Erythroblast (primary cell): ENCODE results near the gene SHISAL1.

Experiments used
- DNase-seq, 2 experiments: peaks; one replicate each; lab custom pipeline; 2025; lab: John Stamatoyannopoulos, UW
- GATA1 ChIP-seq: IDR thresholded peaks from 2 replicates; pipeline ENCODE4 v1.6.1; 2011; ENCODE audit warnings: low read depth, mild to moderate bottlenecking, control low read depth, low read length, moderate library complexity
- POLR2A ChIP-seq: IDR thresholded peaks from 2 replicates; pipeline ENCODE4 v1.6.1; 2011; ENCODE audit warnings: mild to moderate bottlenecking, low read length

SHISAL1 gene

GRCh38 chr22:44213489-44214043 is 99.2 kb downstream of the SHISAL1 start:
- no peak for TF ChIP-seq POLR2A
- no peak for TF ChIP-seq GATA1
- no peak for DNase-seq

DNA sequence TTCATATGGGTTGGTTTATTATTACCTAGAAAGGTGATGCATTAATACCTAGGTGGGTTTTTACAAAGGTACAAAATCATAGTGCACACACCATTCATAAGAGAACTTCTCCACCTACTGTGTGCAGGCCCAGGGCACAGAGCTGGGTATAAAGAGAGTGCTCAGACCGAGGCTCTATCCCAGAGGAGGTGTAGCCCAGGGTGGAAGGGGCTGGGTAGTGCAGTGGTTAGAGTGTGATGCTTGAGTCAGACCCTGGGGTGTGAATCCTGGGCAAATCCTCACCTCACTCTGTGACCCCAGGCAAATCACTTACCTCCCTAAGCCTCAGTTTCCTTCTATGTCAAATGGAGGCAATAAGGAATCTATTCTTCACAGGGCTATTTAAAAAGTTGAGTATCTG is 99.8 kb downstream of the SHISAL1 start:
- DNase-seq, result no peak
- TF ChIP-seq POLR2A, result no peak
- TF ChIP-seq GATA1, result no peak

- DNase-seq, result no peak
- TF ChIP-seq POLR2A (no peak), GATA1 (no peak)
Observed at GRCh38 chr22:44211946-44212930, 100.5 kb downstream of the SHISAL1 start.

DNA sequence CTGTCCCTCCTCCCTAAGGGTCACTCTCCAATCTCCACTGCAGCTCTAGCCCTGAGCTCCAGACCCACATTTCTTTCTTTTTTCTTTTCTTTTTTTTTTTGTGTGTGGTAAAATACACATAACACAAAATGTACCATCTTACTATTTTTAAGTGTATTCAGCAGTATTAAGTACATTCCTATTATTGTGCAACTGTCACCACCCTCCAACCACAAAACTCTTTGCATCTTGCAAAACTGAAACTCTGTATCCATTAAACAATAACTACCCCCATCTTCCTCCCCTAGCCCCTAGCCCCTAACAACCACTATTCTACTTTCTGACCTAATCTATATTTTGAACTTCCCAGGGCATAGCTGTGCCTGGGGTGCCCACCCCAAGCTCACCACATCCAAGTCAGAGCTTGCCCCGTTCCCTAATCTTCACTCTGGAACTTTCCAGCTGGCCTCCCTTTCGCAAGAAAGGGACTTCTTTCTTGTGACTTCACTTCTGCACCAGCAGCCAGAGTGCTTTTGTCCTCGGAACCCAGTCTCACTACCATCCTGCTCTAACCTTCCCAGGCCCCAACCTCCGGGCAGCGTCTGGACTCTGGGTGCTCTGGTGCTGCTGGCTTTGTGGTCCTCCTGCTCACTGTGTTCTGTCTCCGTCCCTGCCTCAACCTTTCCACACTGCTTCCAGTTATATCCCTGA is 101.3 kb downstream of the SHISAL1 start:
- no peak for DNase-seq
- no peak for TF ChIP-seq GATA1
- no peak for TF ChIP-seq POLR2A

GRCh38 chr22:44210722-44211121 is 102.0 kb downstream of the SHISAL1 start:
- no peak for DNase-seq

GRCh38 chr22:44209343-44209742 is 103.4 kb downstream of the SHISAL1 start:
- DNase-seq, result no peak
- TF ChIP-seq POLR2A, result no peak
- TF ChIP-seq GATA1, result no peak

More at GRCh38 chr22:44210722-44211121, 102.0 kb downstream of the SHISAL1 start:
- no peak for TF ChIP-seq POLR2A
- no peak for TF ChIP-seq GATA1

GRCh38 chr22:44207981-44208317 is 104.8 kb downstream of the SHISAL1 start:
- TF ChIP-seq GATA1 (no peak), POLR2A (no peak)
- DNase-seq, result no peak

GRCh38 chr22:44207173-44207980 is 105.4 kb downstream of the SHISAL1 start:
- TF ChIP-seq POLR2A, result no peak
- no peak for TF ChIP-seq GATA1
- no peak for DNase-seq

DNA sequence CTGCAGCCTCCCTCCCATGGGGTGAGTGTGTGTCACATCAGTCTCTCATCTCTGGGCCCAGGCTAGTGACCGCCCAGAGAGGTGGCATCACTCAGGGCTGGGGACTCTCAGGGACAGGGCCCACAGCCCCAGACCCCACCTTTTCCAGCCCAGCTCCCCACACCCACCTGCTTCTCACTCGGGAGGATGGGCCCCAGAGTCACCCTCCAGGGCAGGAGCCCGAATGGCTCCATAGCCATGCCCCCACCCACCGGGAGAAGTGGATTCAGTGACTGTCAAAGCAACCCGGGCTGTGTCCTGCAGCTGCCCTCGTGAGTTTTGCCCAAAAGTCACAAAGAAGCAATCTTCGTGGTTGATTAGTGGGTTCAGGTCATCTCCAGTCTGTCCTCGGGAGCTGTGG is 106.1 kb downstream of the SHISAL1 start:
- DNase-seq, result no peak
- TF ChIP-seq POLR2A, result no peak
- no peak for TF ChIP-seq GATA1

- DNase-seq, result no peak
- TF ChIP-seq POLR2A (no peak), GATA1 (no peak)
Observed at GRCh38 chr22:44206330-44206645, 106.5 kb downstream of the SHISAL1 start.

DNA sequence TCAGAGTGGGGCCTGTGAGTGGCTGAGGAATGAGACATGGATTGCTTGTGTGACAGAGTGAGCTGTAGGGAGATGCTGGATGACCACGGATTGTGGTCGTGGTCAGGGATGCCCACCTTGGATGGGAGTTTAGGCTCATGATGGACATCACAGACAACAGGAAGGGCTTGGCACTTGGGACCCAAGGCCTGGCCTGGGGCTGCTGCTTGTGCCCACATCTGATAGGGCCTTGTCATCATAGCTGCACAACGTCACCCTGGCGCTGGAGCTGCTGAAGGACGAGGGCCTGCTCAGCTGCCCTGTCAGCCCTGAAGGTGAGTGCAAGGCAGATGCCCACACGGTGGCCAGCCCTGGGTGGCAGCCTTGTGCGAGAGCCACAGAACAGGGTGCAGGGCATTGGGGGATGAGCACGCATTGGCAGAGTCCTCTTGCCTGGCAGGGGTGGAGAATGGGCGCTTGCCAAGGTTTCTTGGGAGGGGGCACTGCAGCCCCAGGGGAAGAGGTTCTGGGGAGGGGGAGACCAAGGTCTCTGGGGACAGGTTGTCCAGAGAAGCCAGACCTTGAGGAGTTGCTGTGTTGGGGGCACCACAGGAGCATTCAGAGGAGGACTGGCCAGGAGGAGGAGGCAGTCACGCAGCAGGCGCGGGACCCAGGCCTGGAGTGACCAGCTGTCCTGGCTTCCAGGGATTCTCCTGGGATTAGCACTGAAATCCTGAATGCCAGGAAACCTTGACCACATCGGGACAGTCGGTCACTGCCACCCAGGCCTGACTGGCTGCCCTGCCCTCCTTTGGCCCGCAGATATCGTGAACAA is 107.0 kb downstream of the SHISAL1 start:
- TF ChIP-seq GATA1, result no peak
- TF ChIP-seq POLR2A, result no peak
- no peak for DNase-seq

DNA sequence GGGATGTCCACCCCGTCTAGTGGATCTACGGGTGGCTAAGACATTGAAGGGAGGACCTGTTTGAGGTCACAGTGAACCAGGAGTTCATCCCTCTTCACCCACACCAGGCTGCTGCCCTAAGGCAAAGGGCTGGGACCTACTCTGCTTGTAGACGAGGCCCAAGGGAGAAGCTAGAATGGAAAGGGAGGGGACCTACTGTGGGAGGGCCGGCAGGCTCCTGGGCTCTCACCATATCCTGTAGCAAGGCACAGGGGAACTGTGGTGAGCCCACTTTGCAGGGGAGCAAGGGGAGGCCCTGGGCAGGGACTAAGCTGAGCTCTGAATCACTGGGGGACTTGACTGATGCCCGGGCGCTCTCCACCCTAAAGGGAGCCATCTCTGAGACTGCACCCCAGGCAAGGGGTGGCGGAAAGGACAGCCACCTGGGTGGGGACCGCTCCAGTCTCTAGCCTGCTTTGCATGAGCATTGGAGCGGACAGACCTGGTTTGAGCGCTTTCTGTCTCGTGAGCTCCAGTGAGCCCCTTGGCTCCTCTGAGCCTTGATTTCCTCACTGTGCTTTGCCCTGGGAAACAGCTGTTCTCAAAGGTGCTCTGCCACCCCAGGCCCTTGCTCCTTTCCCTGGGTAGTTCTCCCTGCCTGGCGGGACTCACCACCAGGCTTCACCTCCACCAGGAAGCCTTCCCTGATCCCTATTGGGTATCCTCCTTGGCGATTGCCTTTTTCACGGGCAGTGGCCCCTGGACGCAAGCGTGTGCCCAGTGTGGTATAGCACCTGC is 107.8 kb downstream of the SHISAL1 start:
- DNase-seq, result no peak
- no peak for TF ChIP-seq POLR2A
- no peak for TF ChIP-seq GATA1
